GM21723 (cell line): ENCODE results near the gene CCDC97.
"Not testable (repeated sequence)": the region's sequence is repeated elsewhere in the genome, so short reads cannot be mapped to it uniquely, and the experiment has no call there.

Experiments
- ATAC-seq: cut with Tn5 transposase; IDR thresholded peaks from one replicate; pipeline ENCODE4 v1.9.1; 2021; ENCODE audit warnings: mild to moderate bottlenecking, moderate library complexity; ENCODE audit not compliant: unreplicated experiment

The CCDC97 gene

GRCh38 chr19:41310033-41310831 is at the start of gene CCDC97:
Gene CCDC97 (plus strand): TSS chr19:41310172. CDS start chr19:41310311, 139 bp downstream.
- ATAC-seq, result peak; percentile 48

GRCh38 chr19:41261474-41262190 is 48.3 kb upstream of the CCDC97 start:
- no peak for ATAC-seq

GRCh38 chr19:41263042-41263849 is 46.7 kb upstream of the CCDC97 start:
- ATAC-seq, result peak; percentile 62

- ATAC-seq, result peak; percentile 63
Measured at GRCh38 chr19:41263850-41264580, 46.0 kb upstream of the CCDC97 start, which contains the start of gene HNRNPUL1. Gene HNRNPUL1 (plus strand): TSS chr19:41264372. CDS start chr19:41264504, 132 bp downstream.

- peak; percentile 0 for ATAC-seq
Measured at GRCh38 chr19:41264581-41265394, 45.2 kb upstream of the CCDC97 start.

- no peak for ATAC-seq
Measured at GRCh38 chr19:41265395-41266153, 44.4 kb upstream of the CCDC97 start.

- no peak for ATAC-seq
Measured at GRCh38 chr19:41269055-41269454, 40.9 kb upstream of the CCDC97 start.

- ATAC-seq, result no peak
Measured at GRCh38 chr19:41269571-41269970, 40.4 kb upstream of the CCDC97 start.

GRCh38 chr19:41273076-41273475 is 36.9 kb upstream of the CCDC97 start:
- no peak for ATAC-seq

- ATAC-seq, result no peak
Measured at GRCh38 chr19:41274802-41275201, 35.2 kb upstream of the CCDC97 start.

GRCh38 chr19:41276231-41276630 is 33.7 kb upstream of the CCDC97 start:
- ATAC-seq, result no peak

- no peak for ATAC-seq
Measured at GRCh38 chr19:41278478-41278877, 31.5 kb upstream of the CCDC97 start.

- ATAC-seq, result no peak
Measured at GRCh38 chr19:41288673-41289530, 21.1 kb upstream of the CCDC97 start.

- ATAC-seq, result not testable (repeated sequence)
Measured at GRCh38 chr19:41289814-41290213, 20.2 kb upstream of the CCDC97 start.

GRCh38 chr19:41294393-41294792 is 15.6 kb upstream of the CCDC97 start:
- ATAC-seq, result no peak

GRCh38 chr19:41295499-41295898 is 14.5 kb upstream of the CCDC97 start:
- no peak for ATAC-seq

- ATAC-seq, result no peak
Measured at GRCh38 chr19:41296433-41296871, 13.5 kb upstream of the CCDC97 start.
